GM23248 (cell line): ENCODE data around the gene PRPF18.

Experiments used
- EZH2 ChIP-seq: fragments of 200-600 bp; sonication (generic); IDR thresholded peaks from 2 replicates; pipeline ENCODE4 v1.6.1; 2018; ENCODE audit warnings: antibody characterized with exemption, mild to moderate bottlenecking; ENCODE audit not compliant: insufficient read depth, poor library complexity, severe bottlenecking
- EZH2phosphoT487 ChIP-seq: fragments of 200-600 bp; sonication (generic); IDR thresholded peaks from 2 replicates; pipeline ENCODE4 v1.6.1; 2018; ENCODE audit warnings: antibody characterized with exemption, moderate library complexity, mild to moderate bottlenecking, low read depth; ENCODE audit not compliant: insufficient read depth

GRCh38 chr10:13621931-13622330 lies 35.2 kb downstream of the PRPF18 start:
- no peak for TF ChIP-seq EZH2
- no peak for TF ChIP-seq EZH2phosphoT487
